Liver (tissue), 9 donors: ENCODE results near the gene MMP19. TPM values are rescaled to one million over a fixed set of nuclear protein-coding genes. Genes with fewer than 3 reads are reported as not detected.

ENCODE experiments used
- DNase-seq: peaks from one replicate; pipeline ENCODE4 v3.0.0-alpha.2; 2017; ENCODE audit warnings: low spot score
- H3K27ac ChIP-seq, 2 donors: one replicate each; pipeline ENCODE4 v1.7.0; 2013; ENCODE audit warnings: inconsistent platforms in 2 of 2, low read length in 2 of 2, control low read depth in 1 of 2, low read depth in 1 of 2, mild to moderate bottlenecking in 1 of 2
- H3K27me3 ChIP-seq, 4 donors: one replicate each; pipeline versions ENCODE4 v1.6.1 to v1.7.0; 2013; ENCODE audit warnings: low read length in 3 of 4, inconsistent platforms in 1 of 4, mild to moderate bottlenecking in 1 of 4, moderate library complexity in 1 of 4; ENCODE audit not compliant: control insufficient read depth in 4 of 4, insufficient read depth in 4 of 4
- H3K36me3 ChIP-seq, 4 donors: one replicate each; pipeline versions ENCODE4 v1.6.1 to v1.7.0; 2013; ENCODE audit warnings: low read length in 3 of 4, mild to moderate bottlenecking in 3 of 4, low read depth in 1 of 4, moderate library complexity in 1 of 4; ENCODE audit not compliant: control insufficient read depth in 4 of 4, insufficient read depth in 3 of 4
- H3K4me1 ChIP-seq, 4 donors: one replicate each; pipeline versions ENCODE4 v1.6.1 to v1.7.0; 2013; ENCODE audit warnings: low read length in 3 of 4, mild to moderate bottlenecking in 3 of 4, moderate library complexity in 1 of 4; ENCODE audit not compliant: control insufficient read depth in 4 of 4, insufficient read depth in 4 of 4
- H3K4me3 ChIP-seq, 3 donors: one replicate each; pipeline versions ENCODE4 v1.6.1 to v1.7.0; 2013; ENCODE audit warnings: low read length in 3 of 3, control low read depth in 1 of 3, low read depth in 1 of 3, mild to moderate bottlenecking in 1 of 3
- H3K9ac ChIP-seq, 2 donors: one replicate each; pipeline ENCODE4 v1.7.0; 2013; ENCODE audit warnings: low read length in 2 of 2, mild to moderate bottlenecking in 2 of 2, moderate library complexity in 2 of 2, control low read depth in 1 of 2, low read depth in 1 of 2
- H3K9me3 ChIP-seq, 4 donors: one replicate each; pipeline versions ENCODE4 v1.6.1 to v1.7.0; 2013; ENCODE audit warnings: low read length in 3 of 4; ENCODE audit not compliant: control insufficient read depth in 4 of 4
- EGR1 ChIP-seq, 2 donors: IDR thresholded peaks; 2 replicates each; pipeline ENCODE4 v1.6.1; 2016 to 2018; ENCODE audit warnings: antibody characterized with exemption in 2 of 2, low read depth in 2 of 2
- FOXA1 ChIP-seq: IDR thresholded peaks from 2 replicates; pipeline ENCODE4 v1.6.1; 2016; ENCODE audit warnings: antibody characterized with exemption
- FOXA2 ChIP-seq: IDR thresholded peaks from 2 replicates; pipeline ENCODE4 v1.6.1; 2016; ENCODE audit warnings: antibody characterized with exemption
- GABPA ChIP-seq, 2 donors: IDR thresholded peaks in 1 of 2; conservative IDR thresholded peaks in 1 of 2; 2 replicates each; pipeline ENCODE4 v1.6.1; 2016; ENCODE audit warnings: antibody characterized with exemption in 2 of 2, mild to moderate bottlenecking in 1 of 2, moderate library complexity in 1 of 2
- HNF4A ChIP-seq, 2 donors: conservative IDR thresholded peaks; 2 replicates each; pipeline ENCODE4 v1.6.1; 2016; ENCODE audit warnings: antibody characterized with exemption in 2 of 2, mild to moderate bottlenecking in 2 of 2
- HNF4G ChIP-seq: IDR thresholded peaks from 2 replicates; pipeline ENCODE4 v1.6.1; 2016; ENCODE audit warnings: antibody characterized with exemption
- JUND ChIP-seq, 2 donors: IDR thresholded peaks; 2 replicates each; pipeline ENCODE4 v1.6.1; 2016; ENCODE audit warnings: antibody characterized with exemption in 2 of 2
- NR2F2 ChIP-seq: IDR thresholded peaks from 2 replicates; pipeline ENCODE4 v1.6.1; 2016; ENCODE audit warnings: antibody characterized with exemption
- RAD21 ChIP-seq, 2 donors: IDR thresholded peaks; 2 replicates each; pipeline ENCODE4 v1.6.1; 2016; ENCODE audit warnings: antibody characterized with exemption in 2 of 2, mild to moderate bottlenecking in 2 of 2
- RXRA ChIP-seq, 2 donors: IDR thresholded peaks; 2 replicates each; pipeline ENCODE4 v1.6.1; 2017 to 2018; ENCODE audit warnings: antibody characterized with exemption in 2 of 2, mild to moderate bottlenecking in 1 of 2
- SP1 ChIP-seq: IDR thresholded peaks from 2 replicates; pipeline ENCODE4 v1.6.1; 2018; ENCODE audit warnings: antibody characterized with exemption, mild to moderate bottlenecking
- TAF1 ChIP-seq: conservative IDR thresholded peaks from 2 replicates; pipeline ENCODE4 v1.6.1; 2016; ENCODE audit warnings: antibody characterized with exemption, mild to moderate bottlenecking
- YY1 ChIP-seq: IDR thresholded peaks from 2 replicates; pipeline ENCODE4 v1.6.1; 2016; ENCODE audit warnings: antibody characterized with exemption, mild to moderate bottlenecking
- WGBS: extraction: QIAGEN DNeasy Blood & Tissue Kit; methylation state at CpG from one replicate; pipeline ENCODE4 v1.1.7; 2013; 5-methylcytosine and 5-hydroxymethylcytosine counted together
- polyA plus RNA-seq, 2 donors: library from polyadenylated mRNA; stranded (reverse) in 1 of 2; unstranded in 1 of 2; fragments of 200-250 nt in 1 of 2; fragments of >200 nt in 1 of 2; fragmentation: Nextera tagmentation in 1 of 2; extraction: Ambion mirVana in 1 of 2; gene quantifications; one replicate each; pipeline versions ENCODE4 v1.2.1 to v1.2.3, GENCODE V29; 2013 to 2015
- total RNA-seq, 2 donors: library from RNA; depleted of rRNA; stranded (reverse); fragments of >200 nt; gene quantifications; one replicate each; pipeline ENCODE4 v1.2.3, GENCODE V29; 2014
- TF ChIP-seq, protein P1 (sequence below): IDR thresholded peaks from 2 replicates; pipeline ENCODE4 v1.6.1; 2016; ENCODE audit warnings: antibody characterized with exemption
- TF ChIP-seq, protein P2 (sequence below): IDR thresholded peaks from 2 replicates; pipeline ENCODE4 v1.6.1; 2016; ENCODE audit warnings: antibody characterized with exemption
- TF ChIP-seq, protein P3 (sequence below): fragments of 150-350 bp; IDR thresholded peaks from 2 replicates; pipeline ENCODE4 v1.5.1; 2017; ENCODE audit warnings: improper control_type of control experiment, low read depth, low read length; ENCODE audit not compliant: missing input control
- TF ChIP-seq, protein P4 (sequence below): IDR thresholded peaks from 2 replicates; pipeline ENCODE4 v1.6.1; 2016; ENCODE audit warnings: antibody characterized with exemption
- TF ChIP-seq, protein P5 (sequence below): IDR thresholded peaks from 2 replicates; pipeline ENCODE4 v1.6.1; 2016; ENCODE audit warnings: antibody characterized with exemption, mild to moderate bottlenecking
- donor health status: healthy.
- donor health status: healthy.
- donor health status: healthy.
- donor health status: healthy.
- donor health status: healthy.

Gene MMP19
- total and polyA plus RNA-seq, 4 donors, result 1.1 to 2.4 (median 1.4) TPM

DNA sequence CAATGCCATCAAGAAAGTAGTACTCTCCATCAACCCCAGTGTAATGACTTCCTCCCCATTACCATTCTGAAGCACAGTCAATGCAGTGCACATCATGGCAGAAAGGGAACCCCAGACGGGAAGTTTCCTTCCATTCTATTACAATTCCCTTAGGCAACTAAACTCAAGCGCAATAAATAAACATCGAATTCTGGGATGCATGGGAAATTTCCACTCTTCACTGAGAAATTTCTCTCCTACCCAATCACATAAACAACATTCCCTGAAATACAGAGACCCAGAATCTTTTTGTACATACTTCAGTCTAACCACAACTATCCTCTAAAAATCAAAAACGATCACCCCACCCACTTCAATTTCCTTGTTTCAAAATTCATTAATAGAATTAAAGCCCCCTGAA lies 45.2 kb downstream of the MMP19 start:
- no peak overlapping the region for H3K9ac ChIP-seq
- no peaks in the 10 kb centered on the region for H3K4me1 ChIP-seq
- 89% methylated on average over 4 of the region's 4 CpGs for WGBS
- no peaks in the 10 kb centered on the region for H3K9me3 ChIP-seq
- H3K27me3 ChIP-seq, result no peaks in the 10 kb centered on the region
- TF ChIP-seq FOXA1 (no peak), TAF1 (no peak), HNF4A (conservative IDR thresholded peaks at IDR 0.05) (no peak), GABPA (IDR thresholded peaks at IDR 0.05 in 1 of 2, conservative IDR thresholded peaks at IDR 0.05 in 1 of 2) (no peak), FOXA2 (no peak), JUND (IDR thresholded peaks at IDR 0.05) (no peak), HNF4G (no peak), YY1 (no peak), NR2F2 (no peak), EGR1 (IDR thresholded peaks at IDR 0.05; ENCODE audit: low read depth in 2 of 2) (no peak), RXRA (IDR thresholded peaks at IDR 0.05) (no peak), SP1 (no peak), RAD21 (IDR thresholded peaks at IDR 0.05) (no peak)
- TF ChIP-seq, protein P1, sequence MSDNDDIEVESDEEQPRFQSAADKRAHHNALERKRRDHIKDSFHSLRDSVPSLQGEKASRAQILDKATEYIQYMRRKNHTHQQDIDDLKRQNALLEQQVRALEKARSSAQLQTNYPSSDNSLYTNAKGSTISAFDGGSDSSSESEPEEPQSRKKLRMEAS, result no peak
- TF ChIP-seq, protein P2, sequence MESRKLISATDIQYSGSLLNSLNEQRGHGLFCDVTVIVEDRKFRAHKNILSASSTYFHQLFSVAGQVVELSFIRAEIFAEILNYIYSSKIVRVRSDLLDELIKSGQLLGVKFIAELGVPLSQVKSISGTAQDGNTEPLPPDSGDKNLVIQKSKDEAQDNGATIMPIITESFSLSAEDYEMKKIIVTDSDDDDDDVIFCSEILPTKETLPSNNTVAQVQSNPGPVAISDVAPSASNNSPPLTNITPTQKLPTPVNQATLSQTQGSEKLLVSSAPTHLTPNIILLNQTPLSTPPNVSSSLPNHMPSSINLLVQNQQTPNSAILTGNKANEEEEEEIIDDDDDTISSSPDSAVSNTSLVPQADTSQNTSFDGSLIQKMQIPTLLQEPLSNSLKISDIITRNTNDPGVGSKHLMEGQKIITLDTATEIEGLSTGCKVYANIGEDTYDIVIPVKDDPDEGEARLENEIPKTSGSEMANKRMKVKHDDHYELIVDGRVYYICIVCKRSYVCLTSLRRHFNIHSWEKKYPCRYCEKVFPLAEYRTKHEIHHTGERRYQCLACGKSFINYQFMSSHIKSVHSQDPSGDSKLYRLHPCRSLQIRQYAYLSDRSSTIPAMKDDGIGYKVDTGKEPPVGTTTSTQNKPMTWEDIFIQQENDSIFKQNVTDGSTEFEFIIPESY, result no peak
- TF ChIP-seq, protein P3, sequence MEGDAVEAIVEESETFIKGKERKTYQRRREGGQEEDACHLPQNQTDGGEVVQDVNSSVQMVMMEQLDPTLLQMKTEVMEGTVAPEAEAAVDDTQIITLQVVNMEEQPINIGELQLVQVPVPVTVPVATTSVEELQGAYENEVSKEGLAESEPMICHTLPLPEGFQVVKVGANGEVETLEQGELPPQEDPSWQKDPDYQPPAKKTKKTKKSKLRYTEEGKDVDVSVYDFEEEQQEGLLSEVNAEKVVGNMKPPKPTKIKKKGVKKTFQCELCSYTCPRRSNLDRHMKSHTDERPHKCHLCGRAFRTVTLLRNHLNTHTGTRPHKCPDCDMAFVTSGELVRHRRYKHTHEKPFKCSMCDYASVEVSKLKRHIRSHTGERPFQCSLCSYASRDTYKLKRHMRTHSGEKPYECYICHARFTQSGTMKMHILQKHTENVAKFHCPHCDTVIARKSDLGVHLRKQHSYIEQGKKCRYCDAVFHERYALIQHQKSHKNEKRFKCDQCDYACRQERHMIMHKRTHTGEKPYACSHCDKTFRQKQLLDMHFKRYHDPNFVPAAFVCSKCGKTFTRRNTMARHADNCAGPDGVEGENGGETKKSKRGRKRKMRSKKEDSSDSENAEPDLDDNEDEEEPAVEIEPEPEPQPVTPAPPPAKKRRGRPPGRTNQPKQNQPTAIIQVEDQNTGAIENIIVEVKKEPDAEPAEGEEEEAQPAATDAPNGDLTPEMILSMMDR, result no peak
- TF ChIP-seq, protein P4, sequence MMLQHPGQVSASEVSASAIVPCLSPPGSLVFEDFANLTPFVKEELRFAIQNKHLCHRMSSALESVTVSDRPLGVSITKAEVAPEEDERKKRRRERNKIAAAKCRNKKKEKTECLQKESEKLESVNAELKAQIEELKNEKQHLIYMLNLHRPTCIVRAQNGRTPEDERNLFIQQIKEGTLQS, result no peak
- TF ChIP-seq, protein P5, sequence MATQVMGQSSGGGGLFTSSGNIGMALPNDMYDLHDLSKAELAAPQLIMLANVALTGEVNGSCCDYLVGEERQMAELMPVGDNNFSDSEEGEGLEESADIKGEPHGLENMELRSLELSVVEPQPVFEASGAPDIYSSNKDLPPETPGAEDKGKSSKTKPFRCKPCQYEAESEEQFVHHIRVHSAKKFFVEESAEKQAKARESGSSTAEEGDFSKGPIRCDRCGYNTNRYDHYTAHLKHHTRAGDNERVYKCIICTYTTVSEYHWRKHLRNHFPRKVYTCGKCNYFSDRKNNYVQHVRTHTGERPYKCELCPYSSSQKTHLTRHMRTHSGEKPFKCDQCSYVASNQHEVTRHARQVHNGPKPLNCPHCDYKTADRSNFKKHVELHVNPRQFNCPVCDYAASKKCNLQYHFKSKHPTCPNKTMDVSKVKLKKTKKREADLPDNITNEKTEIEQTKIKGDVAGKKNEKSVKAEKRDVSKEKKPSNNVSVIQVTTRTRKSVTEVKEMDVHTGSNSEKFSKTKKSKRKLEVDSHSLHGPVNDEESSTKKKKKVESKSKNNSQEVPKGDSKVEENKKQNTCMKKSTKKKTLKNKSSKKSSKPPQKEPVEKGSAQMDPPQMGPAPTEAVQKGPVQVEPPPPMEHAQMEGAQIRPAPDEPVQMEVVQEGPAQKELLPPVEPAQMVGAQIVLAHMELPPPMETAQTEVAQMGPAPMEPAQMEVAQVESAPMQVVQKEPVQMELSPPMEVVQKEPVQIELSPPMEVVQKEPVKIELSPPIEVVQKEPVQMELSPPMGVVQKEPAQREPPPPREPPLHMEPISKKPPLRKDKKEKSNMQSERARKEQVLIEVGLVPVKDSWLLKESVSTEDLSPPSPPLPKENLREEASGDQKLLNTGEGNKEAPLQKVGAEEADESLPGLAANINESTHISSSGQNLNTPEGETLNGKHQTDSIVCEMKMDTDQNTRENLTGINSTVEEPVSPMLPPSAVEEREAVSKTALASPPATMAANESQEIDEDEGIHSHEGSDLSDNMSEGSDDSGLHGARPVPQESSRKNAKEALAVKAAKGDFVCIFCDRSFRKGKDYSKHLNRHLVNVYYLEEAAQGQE, result no peak
- H3K4me3 ChIP-seq, result no peak overlapping the region
- H3K27ac ChIP-seq, result no peak overlapping the region
- H3K36me3 ChIP-seq, result peaks cover 5 to 68% (median 60%) of the 10 kb centered on the region in 4 donors
- no peak for DNase-seq
